HepG2 (cell line): ENCODE measurements around the gene NCLN. TPM values are rescaled to one million over a fixed set of nuclear protein-coding genes. Genes with fewer than 3 reads are reported as not detected.

Source experiments
- ARID3A ChIP-seq: IDR thresholded peaks from 2 replicates; pipeline ENCODE4 v1.6.1; 2012; ENCODE audit warnings: low read depth, low read length, improper control_type of control experiment
- CAMTA2 ChIP-seq: sonication (generic); formaldehyde crosslinking; IDR thresholded peaks from 2 replicates; pipeline ENCODE4 v1.4.0; 2020; ENCODE audit warnings: mild to moderate bottlenecking, missing genetic modification reagents, borderline replicate concordance
- GABPA ChIP-seq, 2 experiments: IDR thresholded peaks; 2 replicates each; pipeline ENCODE4 v1.6.1; 2011 to 2016; ENCODE audit warnings: low read depth in 2 of 2, low read length in 1 of 2, missing biosample characterization in 1 of 2, missing genetic modification characterization in 1 of 2
- KLF12 ChIP-seq: sonication (generic); formaldehyde crosslinking; IDR thresholded peaks from 2 replicates; pipeline ENCODE4 v1.4.0; 2020; ENCODE audit warnings: missing genetic modification reagents, borderline replicate concordance
- MXD4 ChIP-seq: IDR thresholded peaks from 2 replicates; pipeline ENCODE4 v1.6.1; 2016; ENCODE audit warnings: mild to moderate bottlenecking, missing biosample characterization, missing genetic modification reagents
- NFKBIZ ChIP-seq: IDR thresholded peaks from 2 replicates; pipeline ENCODE4 v1.6.1; 2018; ENCODE audit warnings: missing genetic modification reagents, missing compliant biosample characterization
- PITX1 ChIP-seq: sonication (generic); formaldehyde crosslinking; IDR thresholded peaks from 2 replicates; pipeline ENCODE4 v1.5.1; 2020; ENCODE audit warnings: mild to moderate bottlenecking, missing genetic modification reagents
- POLR2G ChIP-seq: fragments of 200-400 bp; formaldehyde crosslinking; IDR thresholded peaks from 2 replicates; pipeline ENCODE4 v1.6.1; 2018; ENCODE audit warnings: mild to moderate bottlenecking, low read depth, low read length, moderate library complexity
- RBFOX2 ChIP-seq: fragments of 200-400 bp; formaldehyde crosslinking; IDR thresholded peaks from 2 replicates; pipeline ENCODE4 v1.6.1; 2017; ENCODE audit warnings: low read depth, mild to moderate bottlenecking, low read length
- SAP130 ChIP-seq: IDR thresholded peaks from 2 replicates; pipeline ENCODE4 v1.6.1; 2016; ENCODE audit warnings: low read depth
- SKI ChIP-seq: fragments of 450-650 bp; IDR thresholded peaks from one replicate; pipeline ENCODE4 v1.6.1; 2018; ENCODE audit warnings: mild to moderate bottlenecking; ENCODE audit not compliant: partially characterized antibody
- SMYD3 ChIP-seq: sonication (generic); formaldehyde crosslinking; IDR thresholded peaks from 2 replicates; pipeline ENCODE4 v1.8.1; 2023; ENCODE audit warnings: mild to moderate bottlenecking, missing genetic modification reagents
- TAF1 ChIP-seq: sonication (generic); formaldehyde crosslinking; IDR thresholded peaks from 2 replicates; pipeline ENCODE4 v1.4.0; 2020; ENCODE audit warnings: missing genetic modification reagents
- TBP ChIP-seq: sonication (generic); formaldehyde crosslinking; IDR thresholded peaks from 2 replicates; pipeline ENCODE4 v1.5.0; 2020; ENCODE audit warnings: missing genetic modification reagents
- XRCC5 ChIP-seq: fragments of 200-400 bp; formaldehyde crosslinking; optimal IDR thresholded peaks from 2 replicates; pipeline ENCODE3; 2017; ENCODE audit warnings: mild to moderate bottlenecking, low read length
- YEATS4 ChIP-seq: sonication (generic); formaldehyde crosslinking; IDR thresholded peaks from 2 replicates; pipeline ENCODE4 v1.4.0; 2020; ENCODE audit warnings: missing genetic modification reagents, borderline replicate concordance
- ZFP36L2 ChIP-seq: sonication (generic); formaldehyde crosslinking; IDR thresholded peaks from 2 replicates; pipeline ENCODE4 v1.4.0; 2020; ENCODE audit warnings: missing genetic modification reagents
- ZMYM4 ChIP-seq: sonication (generic); formaldehyde crosslinking; IDR thresholded peaks from 2 replicates; pipeline ENCODE4 v1.8.1; 2023; ENCODE audit warnings: mild to moderate bottlenecking, missing genetic modification reagents
- ZNF362 ChIP-seq: sonication (generic); formaldehyde crosslinking; IDR thresholded peaks from 2 replicates; pipeline ENCODE4 v1.4.0; 2020; ENCODE audit warnings: missing genetic modification reagents, mild to moderate bottlenecking, borderline replicate concordance
- ZNF512B ChIP-seq: sonication (generic); formaldehyde crosslinking; IDR thresholded peaks from 2 replicates; pipeline ENCODE4 v1.5.1; 2020; ENCODE audit warnings: missing genetic modification reagents, mild to moderate bottlenecking, borderline replicate concordance
- ZNF672 ChIP-seq: sonication (generic); formaldehyde crosslinking; IDR thresholded peaks from 2 replicates; pipeline ENCODE4 v1.8.1; 2022; ENCODE audit warnings: missing genetic modification reagents
- ZNF678 ChIP-seq: sonication (generic); formaldehyde crosslinking; IDR thresholded peaks from 2 replicates; pipeline ENCODE4 v1.4.0; 2020; ENCODE audit warnings: mild to moderate bottlenecking, missing genetic modification reagents
- polyA plus RNA-seq, 8 experiments: library from polyadenylated mRNA; depleted of rRNA in 3 of 8; stranded (reverse) in 7 of 8; unstranded in 1 of 8; fragments of >200 nt; fragmentation: Illumina TruSeq in 4 of 8; extraction: Trizol in 4 of 8; gene quantifications; 2 replicates each; pipeline versions ENCODE4 v1.2.1 to v1.2.3, GENCODE V29; 2011 to 2016; ENCODE audit warnings: low read depth in 4 of 8, missing spikeins in 1 of 8, mixed read lengths in 1 of 8; ENCODE audit not compliant: insufficient read depth in 1 of 8
- total RNA-seq, 5 experiments: library from RNA; depleted of rRNA; stranded (reverse); fragments of >200 nt; fragmentation: Illumina TruSeq; extraction: Trizol; gene quantifications; 2 replicates each; pipeline ENCODE4 v1.2.3, GENCODE V29; 2016; ENCODE audit warnings: low read depth in 1 of 5

The NCLN gene
- total and polyA plus RNA-seq, 2 of the 13 experiments (the other 11 are each of a cell fraction or from before 2014, with no cell fraction given): 42.6 to 56.0 TPM

GRCh38 chr19:3185461-3186159 is at the start of gene NCLN (continued):
- TF ChIP-seq ZNF512B (CRISPR knock-in tag) (no peak), CAMTA2 (CRISPR knock-in tag) (0 out of 2 replicates have a peak, but pooled peaks have one; percentile 46), SAP130 (CRISPR knock-in tag) (peak; percentile 59), GABPA (IDR thresholded peaks at IDR 0.05; ENCODE audit: low read depth, low read length) (peak; percentile 72), GABPA (CRISPR knock-in tag; IDR thresholded peaks at IDR 0.05; ENCODE audit: low read depth) (peak; percentile 91), RBFOX2 (peak; percentile 82), ZNF672 (CRISPR knock-in tag) (0 out of 2 replicates have a peak, but pooled peaks have one; percentile 22), MXD4 (peak; percentile 75; the same call in 1 of the 2 replicates), NFKBIZ (peak; percentile 37; the same call in 1 of the 2 replicates), SKI (peak; percentile 50), XRCC5 (peak; percentile 22), POLR2G (peak; percentile 73), TBP (CRISPR knock-in tag) (0 out of 2 replicates have a peak, but pooled peaks have one; percentile 40), YEATS4 (peak; percentile 23; the same call in 1 of the 2 replicates), ARID3A (peak; percentile 9; the same call in 1 of the 2 replicates), ZNF362 (CRISPR knock-in tag) (peak; percentile 31; the same call in 1 of the 2 replicates), ZFP36L2 (CRISPR knock-in tag) (no peak), KLF12 (CRISPR knock-in tag) (peak; percentile 26; the same call in 1 of the 2 replicates), ZNF678 (peak; percentile 90; the same call in 1 of the 2 replicates), TAF1 (CRISPR knock-in tag) (peak; percentile 29; the same call in 1 of the 2 replicates), SMYD3 (CRISPR knock-in tag) (no peak), PITX1 (peak; percentile 25; the same call in 1 of the 2 replicates), ZMYM4 (CRISPR knock-in tag) (peak; percentile 39; the same call in 1 of the 2 replicates)
